Measurements from ENCODE around the gene PDZRN4.

The PDZRN4 gene

DNA sequence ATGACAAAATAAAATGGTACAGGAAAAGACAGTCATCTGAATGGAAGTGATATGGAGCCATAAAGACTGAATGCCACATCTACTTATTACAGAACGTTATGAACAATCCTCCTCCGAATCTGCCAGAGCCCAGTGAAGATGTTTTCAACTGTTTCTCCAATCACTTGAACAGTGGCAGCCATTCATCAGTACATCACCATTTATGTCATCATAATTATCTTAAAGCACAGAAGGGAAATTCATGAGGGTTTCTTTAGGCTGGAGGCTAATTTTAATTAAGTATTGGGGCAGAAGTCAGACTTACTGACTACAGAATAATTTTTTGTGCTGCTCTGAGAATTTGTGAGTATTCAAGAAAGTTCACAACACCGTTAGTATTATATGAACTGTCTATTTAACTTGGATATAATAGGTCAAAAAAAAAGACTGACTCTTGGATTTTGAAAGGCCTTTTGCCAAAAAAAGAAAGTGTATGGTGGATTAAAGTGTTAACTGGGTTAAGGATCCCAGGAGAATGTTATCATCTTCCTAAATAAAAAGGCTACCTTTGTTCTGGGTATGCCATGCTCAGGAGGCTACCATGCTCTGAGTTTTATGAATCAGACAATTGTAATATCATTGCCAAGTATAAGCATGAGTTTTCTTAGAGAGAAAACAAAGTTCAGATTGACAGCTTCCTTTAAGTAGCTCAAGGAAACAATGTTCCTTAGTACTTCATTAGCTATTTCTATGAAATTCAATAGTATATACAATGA, 40.1 kb downstream of the PDZRN4 start:
- no peak for TF ChIP-seq CTCF (IDR thresholded peaks at IDR 0.05; ENCODE audit: borderline replicate concordance, insufficient read depth, low read depth, low read length)
- H3K4me3 ChIP-seq (ENCODE audit: low read depth, low read length), result no peak overlapping the region

DNA sequence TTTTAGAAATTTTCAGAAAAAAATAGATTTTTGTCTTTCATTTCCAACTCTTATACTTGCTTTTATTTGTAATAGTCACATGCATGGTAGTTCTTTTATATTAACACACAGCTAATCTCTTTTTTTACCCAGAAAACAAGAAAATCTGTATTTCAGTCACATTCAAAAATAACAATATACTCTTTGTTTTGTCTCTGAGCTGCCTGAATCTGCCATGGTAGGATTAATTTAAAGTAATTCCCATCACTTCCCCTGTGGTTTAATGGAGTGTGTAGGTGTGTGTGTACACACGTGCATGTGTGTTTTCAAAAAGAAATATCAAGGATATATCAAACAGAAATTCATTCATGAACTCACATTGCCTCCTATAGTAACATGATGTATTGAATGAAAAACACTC, 42.6 kb downstream of the PDZRN4 start:
- no peak overlapping the region for H3K4me3 ChIP-seq (ENCODE audit: low read depth, low read length)
- no peak for TF ChIP-seq CTCF (IDR thresholded peaks at IDR 0.05; ENCODE audit: borderline replicate concordance, insufficient read depth, low read depth, low read length)

DNA sequence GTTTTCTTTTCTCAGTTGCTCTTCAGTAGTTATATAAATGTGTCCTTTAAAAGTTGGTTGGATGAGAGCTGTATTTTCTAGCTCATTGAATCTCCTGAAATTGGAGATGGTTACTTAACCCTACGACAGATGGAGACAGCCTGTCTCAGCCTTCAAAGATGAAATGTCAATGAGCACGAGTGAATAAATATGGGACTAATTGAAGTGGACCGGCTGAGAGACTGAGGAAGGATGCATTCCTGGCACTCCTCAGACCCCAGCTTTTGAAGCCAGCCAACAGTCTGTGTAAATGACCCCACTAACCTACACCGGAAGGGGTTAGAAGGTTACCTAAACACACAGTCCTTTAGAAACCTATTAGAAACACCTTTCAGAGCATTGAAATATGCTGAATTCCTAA, 46.6 kb downstream of the PDZRN4 start:
- no peak overlapping the region for H3K4me3 ChIP-seq (ENCODE audit: low read depth, low read length)
- TF ChIP-seq CTCF (IDR thresholded peaks at IDR 0.05; ENCODE audit: borderline replicate concordance, insufficient read depth, low read depth, low read length), result no peak

DNA sequence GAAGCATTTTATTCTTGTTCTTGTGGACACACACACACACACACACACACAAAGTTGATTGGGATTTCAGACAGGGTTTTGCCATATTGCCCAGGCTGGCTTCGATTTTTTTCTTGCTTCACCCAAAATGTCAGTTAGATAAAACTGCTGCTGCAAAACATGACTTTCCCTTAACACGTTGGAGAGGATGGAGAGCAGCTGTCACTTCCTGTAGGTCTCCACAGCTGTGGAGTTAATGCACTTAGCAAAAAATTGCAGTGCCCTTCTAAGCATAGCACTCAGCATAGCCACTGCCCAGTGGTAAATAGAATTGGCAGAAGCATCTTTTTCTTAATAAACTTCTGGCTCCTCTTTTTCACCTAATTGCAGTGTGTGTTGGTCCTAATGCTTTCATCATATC, 54.5 kb downstream of the PDZRN4 start:
- TF ChIP-seq CTCF (IDR thresholded peaks at IDR 0.05; ENCODE audit: borderline replicate concordance, insufficient read depth, low read depth, low read length), result no peak
- no peak overlapping the region for H3K4me3 ChIP-seq (ENCODE audit: low read depth, low read length)

DNA sequence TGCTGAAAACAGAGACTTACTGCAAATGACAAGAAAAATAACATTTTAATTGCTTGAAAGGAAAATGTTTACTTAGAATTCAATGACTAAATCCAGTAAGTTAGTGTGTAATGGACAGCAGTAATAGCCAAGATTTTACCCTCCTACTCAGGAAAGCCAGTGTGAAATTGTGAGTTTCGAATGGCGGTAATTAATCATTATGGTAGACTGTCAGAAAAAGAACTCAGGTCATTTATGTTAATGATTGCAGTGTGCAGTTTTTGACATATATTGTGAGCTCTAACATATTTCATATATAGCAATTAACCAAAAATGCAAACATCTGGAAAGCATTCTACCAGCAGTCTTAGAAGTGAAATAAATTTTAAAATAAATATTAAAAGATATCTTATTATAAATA, 60.3 kb downstream of the PDZRN4 start:
- H3K4me3 ChIP-seq (ENCODE audit: low read depth, low read length), result no peak overlapping the region
- TF ChIP-seq CTCF (IDR thresholded peaks at IDR 0.05; ENCODE audit: borderline replicate concordance, insufficient read depth, low read depth, low read length), result no peak

- H3K4me3 ChIP-seq (ENCODE audit: low read depth, low read length), result no peak overlapping the region
- no peak for TF ChIP-seq CTCF (IDR thresholded peaks at IDR 0.05; ENCODE audit: borderline replicate concordance, insufficient read depth, low read depth, low read length)
These were observed 62.6 kb downstream of the PDZRN4 start for GRCh38 chr12:41250748-41251147.

Data from GM12875 (cell line).